NCI-H82 treated with DMSO at 0.1 percent for 48 hours (cell line): ENCODE results near the gene C1orf167.

Experiments used
- DNase-seq: peaks from one replicate; lab custom pipeline; 2025; ENCODE audit not compliant: unreplicated experiment; lab: John Stamatoyannopoulos, UW

Gene C1orf167

DNA sequence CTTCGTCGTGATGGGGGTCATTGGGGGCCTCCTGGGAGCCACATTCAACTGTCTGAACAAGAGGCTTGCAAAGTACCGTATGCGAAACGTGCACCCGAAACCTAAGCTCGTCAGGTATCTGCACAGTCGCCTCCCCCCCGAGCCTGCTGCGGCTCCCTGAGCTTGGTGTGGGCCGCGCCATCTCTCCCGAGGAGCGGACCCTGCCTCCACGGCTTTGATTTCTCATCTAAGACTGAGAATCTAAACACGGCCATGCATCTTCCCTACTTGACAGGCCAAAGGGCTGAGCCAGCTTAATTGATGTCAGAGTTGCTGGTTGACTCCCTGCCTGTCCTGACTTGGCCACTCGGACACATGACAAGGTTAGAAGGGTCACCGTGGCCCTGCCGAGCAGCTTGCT, 66.5 kb downstream of the C1orf167 start:
- no peak for DNase-seq

DNA sequence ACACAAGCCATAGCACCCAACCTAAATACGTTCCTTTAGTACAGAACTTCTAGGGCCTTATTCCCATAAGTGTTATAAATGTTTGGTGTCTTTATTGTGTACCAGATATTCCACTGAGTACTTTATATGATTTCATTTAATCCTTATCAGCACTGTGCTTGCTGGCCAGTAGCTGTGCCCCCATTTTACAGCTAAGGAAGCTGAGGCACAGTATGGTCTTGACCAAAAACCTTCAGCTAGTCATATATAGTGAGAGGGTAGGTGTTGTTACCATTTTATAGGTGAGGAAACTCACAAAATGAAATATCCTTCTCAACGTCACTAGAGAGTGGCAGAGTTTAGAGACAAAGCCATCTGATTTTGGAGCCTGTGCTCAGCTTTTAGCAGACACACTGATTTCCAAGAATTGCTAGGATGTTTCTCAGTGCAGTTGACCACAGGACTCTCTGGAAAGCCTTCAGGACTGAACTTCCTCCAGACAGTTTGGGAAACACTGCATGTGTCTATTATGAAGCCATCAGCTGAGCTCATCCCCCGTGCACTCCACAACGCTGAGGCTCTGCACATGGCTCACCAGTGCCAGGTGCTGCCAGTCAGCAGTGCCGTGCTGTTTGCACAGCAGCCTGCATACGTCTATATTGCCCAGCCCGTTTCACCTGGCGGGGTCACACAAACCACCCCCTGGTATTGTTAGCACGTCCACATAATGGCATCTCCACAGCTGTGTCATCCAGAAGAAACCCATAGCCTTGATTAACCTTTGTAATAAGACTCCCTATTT, 70.1 kb downstream of the C1orf167 start:
- no peak for DNase-seq

DNA sequence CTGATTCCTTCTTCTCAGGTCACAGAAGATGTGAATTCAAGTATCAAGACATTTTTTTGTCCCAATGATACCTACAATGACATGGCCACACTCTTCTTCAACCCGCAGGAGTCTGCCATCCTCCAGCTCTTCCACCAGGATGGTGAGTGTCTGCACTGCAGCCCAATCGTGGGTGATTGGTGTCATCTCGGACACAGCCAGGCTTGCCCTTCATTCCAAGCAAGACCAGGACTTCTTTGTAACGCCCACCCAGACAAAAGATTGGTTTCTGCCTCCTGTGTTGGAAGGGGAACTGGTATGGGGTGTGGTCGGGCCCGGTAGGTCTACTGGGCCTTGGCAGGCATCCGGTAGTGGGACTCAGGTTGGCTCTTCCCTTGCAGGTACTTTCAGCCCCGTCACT, 71.5 kb downstream of the C1orf167 start:
- DNase-seq, result no peak

DNA sequence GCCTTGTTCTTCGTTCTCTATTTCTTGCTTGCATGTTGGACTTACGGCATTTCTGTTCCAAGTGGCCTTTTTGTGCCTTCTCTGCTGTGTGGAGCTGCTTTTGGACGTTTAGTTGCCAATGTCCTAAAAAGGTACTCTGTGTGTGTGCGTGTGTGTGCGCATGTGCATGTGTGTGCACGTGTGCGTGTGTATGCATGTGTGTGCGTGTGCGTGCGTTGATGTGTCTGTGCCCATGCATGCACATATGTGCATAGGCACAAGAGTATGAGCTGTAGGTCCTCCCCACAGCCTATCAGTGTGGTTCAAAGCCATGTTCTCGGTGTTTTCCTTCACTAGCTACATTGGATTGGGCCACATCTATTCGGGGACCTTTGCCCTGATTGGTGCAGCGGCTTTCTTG, 71.9 kb downstream of the C1orf167 start:
- no peak for DNase-seq

DNA sequence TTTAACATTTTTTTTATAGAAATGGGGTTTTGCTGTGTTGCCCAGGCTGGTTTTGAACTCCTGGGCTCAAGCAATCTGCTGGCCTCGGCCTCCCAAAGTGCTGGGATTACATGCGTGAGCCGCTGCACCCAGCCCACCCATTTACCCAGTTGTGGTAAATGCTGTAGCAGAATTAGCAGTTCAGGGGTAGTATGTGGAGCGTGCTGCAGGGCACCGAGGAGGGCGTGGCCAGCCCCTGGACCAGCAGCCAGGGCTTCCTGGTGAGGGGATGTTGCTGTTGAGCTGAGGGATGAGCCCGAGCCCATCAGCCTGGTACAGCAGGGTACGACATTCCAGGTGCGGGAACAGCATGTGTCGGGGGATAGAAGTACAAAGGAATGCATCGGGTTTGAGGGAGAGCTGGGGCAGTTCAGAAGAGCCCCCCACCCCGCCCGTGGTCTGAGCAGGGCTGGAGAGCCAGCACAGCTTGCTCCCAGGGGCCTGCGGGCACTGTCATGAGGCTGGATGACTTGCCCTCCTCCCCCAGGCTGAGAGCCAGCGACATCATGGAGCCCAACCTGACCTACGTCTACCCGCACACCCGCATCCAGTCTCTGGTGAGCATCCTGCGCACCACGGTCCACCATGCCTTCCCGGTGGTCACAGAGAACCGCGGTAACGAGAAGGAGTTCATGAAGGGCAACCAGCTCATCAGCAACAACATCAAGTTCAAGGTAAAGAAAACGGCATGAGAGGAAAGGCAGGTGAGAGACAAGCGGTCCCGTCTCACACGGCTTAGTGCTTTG, 73.6 kb downstream of the C1orf167 start:
- DNase-seq, result no peak

DNA sequence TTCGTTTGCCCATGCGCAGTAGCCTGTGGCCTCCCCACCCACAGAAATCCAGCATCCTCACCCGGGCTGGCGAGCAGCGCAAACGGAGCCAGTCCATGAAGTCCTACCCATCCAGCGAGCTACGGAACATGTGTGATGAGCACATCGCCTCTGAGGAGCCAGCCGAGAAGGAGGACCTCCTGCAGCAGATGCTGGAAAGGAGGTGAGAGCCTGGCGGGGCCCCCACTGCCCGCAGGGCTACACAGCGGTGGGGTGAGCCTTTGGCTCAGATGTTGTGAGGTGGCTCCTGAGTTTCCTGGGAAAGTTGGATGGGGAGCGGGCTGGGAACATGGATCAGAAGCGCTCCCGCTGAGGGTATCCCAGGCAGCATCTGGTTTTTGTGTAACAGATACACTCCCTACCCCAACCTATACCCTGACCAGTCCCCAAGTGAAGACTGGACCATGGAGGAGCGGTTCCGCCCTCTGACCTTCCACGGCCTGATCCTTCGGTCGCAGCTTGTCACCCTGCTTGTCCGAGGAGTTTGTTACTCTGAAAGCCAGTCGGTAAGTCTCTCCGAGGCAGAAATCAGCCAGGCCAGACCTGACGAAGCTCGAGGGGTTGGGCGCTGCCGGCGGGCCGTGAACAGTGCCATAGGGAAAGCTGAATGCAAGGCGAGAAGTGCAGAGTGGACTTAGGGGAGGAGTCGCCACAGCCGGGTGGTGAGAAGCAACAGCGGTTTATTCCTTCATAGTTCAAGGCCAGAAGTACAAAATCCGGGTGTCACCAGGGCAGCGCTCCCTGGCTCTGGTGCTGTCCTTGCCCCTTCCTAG, 75.2 kb downstream of the C1orf167 start:
- DNase-seq, result no peak

DNA sequence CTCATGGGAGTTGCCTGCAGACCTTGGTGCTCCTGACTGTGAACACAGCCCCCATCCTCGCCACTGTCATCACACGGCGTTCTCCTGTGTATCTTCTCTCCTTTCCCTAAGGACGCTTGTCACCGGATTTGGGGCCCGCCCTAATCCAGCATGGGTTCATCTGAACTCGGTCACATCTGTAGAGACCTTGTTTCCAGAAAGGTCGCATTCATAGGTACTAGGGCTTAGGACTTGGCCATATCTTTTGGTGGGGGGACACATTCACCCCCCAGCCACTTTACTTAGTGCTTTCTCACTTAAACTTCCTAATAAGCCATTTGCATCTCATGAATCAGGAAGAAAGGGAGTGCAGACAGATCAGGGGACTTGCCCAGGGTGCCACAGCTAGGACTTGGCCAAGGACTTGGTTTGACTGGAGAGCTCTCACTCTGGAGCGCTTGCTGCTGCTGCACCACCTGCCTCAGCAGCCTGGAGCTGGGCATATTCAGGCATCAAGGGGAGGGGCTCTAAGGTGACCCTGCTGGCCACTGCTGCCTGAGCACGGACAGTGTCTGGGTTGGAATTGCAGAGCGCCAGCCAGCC, 75.9 kb downstream of the C1orf167 start:
- DNase-seq, result no peak

DNA sequence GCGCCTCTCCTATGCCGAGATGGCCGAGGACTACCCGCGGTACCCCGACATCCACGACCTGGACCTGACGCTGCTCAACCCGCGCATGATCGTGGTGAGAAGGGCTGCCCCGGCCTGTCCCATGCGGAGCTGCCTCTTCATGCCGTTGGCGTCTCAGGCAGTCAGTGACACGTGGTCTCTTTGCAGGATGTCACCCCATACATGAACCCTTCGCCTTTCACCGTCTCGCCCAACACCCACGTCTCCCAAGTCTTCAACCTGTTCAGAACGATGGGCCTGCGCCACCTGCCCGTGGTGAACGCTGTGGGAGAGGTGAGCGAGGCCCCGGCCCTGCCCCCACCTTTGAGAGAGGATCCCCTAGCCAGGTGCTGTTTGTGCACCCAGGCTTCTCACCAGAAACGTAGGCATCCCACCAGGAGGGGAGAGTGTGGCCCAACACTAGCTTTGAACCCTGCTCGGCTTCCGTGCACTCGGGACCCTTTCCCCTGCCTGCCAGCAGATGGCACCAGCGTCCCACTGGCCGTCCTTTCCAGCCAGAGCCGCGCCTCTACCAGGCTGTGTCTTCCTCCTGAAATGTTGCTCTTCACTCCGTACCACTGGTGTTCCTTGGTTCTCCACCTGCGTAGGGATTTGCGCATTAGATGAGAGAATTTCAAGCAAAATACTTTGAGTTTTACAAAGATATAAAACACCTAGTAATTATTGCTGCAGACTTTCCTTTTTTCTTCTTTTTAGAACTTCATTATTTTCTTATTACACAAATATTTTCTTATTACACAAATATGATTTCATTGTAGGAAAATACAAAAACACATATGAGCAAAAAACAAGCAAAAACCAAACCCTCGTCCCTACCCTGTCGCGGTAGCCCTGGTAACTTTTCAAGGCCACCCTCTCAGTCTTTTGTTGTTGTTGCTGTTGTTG, 76.6 kb downstream of the C1orf167 start:
- DNase-seq, result peak; percentile 40
